ENCODE measurements around the gene TRIM38. TPM values are rescaled to one million over a fixed set of nuclear protein-coding genes. Genes with fewer than 3 reads are reported as not detected.
A peak's percentile ranks its signal among the peaks of the same experiment; 100 is the strongest.

The TRIM38 gene
- total RNA-seq, 1 donor from 2014 or later, result 0.77 TPM

GRCh38 chr6:26019261-26019830 lies 56.7 kb downstream of the TRIM38 start:
- Mint-ChIP-seq H3K27ac (ENCODE audit: unreplicated experiment) (no peak overlapping the region), H3K27me3 (ENCODE audit: low read depth) (no peaks in the 10 kb centered on the region), H3K4me3 (peak overlapping the region; percentile 96), H3K36me3 (ENCODE audit: low read depth) (peaks cover 6% of the 10 kb centered on the region), H3K4me1 (peaks cover 36% of the 10 kb centered on the region), H3K9me3 (peaks cover 3% of the 10 kb centered on the region)
- no peak for TF ChIP-seq CTCF (conservative IDR thresholded peaks at IDR 0.05)
- no peak for DNase-seq (ENCODE audit: low read depth, low spot score)

GRCh38 chr6:26019967-26020328 lies 57.3 kb downstream of the TRIM38 start:
- peaks cover 42% of the 10 kb centered on the region for H3K4me1 Mint-ChIP-seq
- no peak for TF ChIP-seq CTCF (conservative IDR thresholded peaks at IDR 0.05)
- H3K36me3 Mint-ChIP-seq (ENCODE audit: low read depth), result peaks cover 6% of the 10 kb centered on the region
- peak overlapping the region; percentile 96 for H3K4me3 Mint-ChIP-seq
- peaks cover 3% of the 10 kb centered on the region for H3K9me3 Mint-ChIP-seq
- no peak for DNase-seq (ENCODE audit: low read depth, low spot score)
- H3K27ac Mint-ChIP-seq (ENCODE audit: unreplicated experiment), result no peak overlapping the region
- no peaks in the 10 kb centered on the region for H3K27me3 Mint-ChIP-seq (ENCODE audit: low read depth)

GRCh38 chr6:26020329-26021000 lies 57.9 kb downstream of the TRIM38 start:
- peaks cover 3% of the 10 kb centered on the region for H3K9me3 Mint-ChIP-seq
- TF ChIP-seq CTCF (conservative IDR thresholded peaks at IDR 0.05), result no peak
- H3K27me3 Mint-ChIP-seq (ENCODE audit: low read depth), result no peaks in the 10 kb centered on the region
- peak overlapping the region; percentile 96 for H3K4me3 Mint-ChIP-seq
- H3K27ac Mint-ChIP-seq (ENCODE audit: unreplicated experiment), result peak overlapping the region; percentile 100
- peak; percentile 62 for DNase-seq (ENCODE audit: low read depth, low spot score)
- H3K4me1 Mint-ChIP-seq, result peaks cover 45% of the 10 kb centered on the region
- peaks cover 6% of the 10 kb centered on the region for H3K36me3 Mint-ChIP-seq (ENCODE audit: low read depth)

- Mint-ChIP-seq H3K4me1 (peaks cover 50% of the 10 kb centered on the region), H3K27ac (ENCODE audit: unreplicated experiment) (peak overlapping the region; percentile 100), H3K27me3 (ENCODE audit: low read depth) (no peaks in the 10 kb centered on the region), H3K9me3 (peaks cover 3% of the 10 kb centered on the region), H3K36me3 (ENCODE audit: low read depth) (peaks cover 6% of the 10 kb centered on the region), H3K4me3 (peak overlapping the region; percentile 96)
- peak; percentile 54 for DNase-seq (ENCODE audit: low read depth, low spot score)
- no peak for TF ChIP-seq CTCF (conservative IDR thresholded peaks at IDR 0.05)
These were observed 58.4 kb downstream of the TRIM38 start for GRCh38 chr6:26021001-26021349.

- Mint-ChIP-seq H3K27ac (ENCODE audit: unreplicated experiment) (peak overlapping the region; percentile 100), H3K36me3 (ENCODE audit: low read depth) (peaks cover 6% of the 10 kb centered on the region), H3K9me3 (peaks cover 3% of the 10 kb centered on the region), H3K4me3 (peak overlapping the region; percentile 96), H3K27me3 (ENCODE audit: low read depth) (no peaks in the 10 kb centered on the region), H3K4me1 (peaks cover 56% of the 10 kb centered on the region)
- TF ChIP-seq CTCF (conservative IDR thresholded peaks at IDR 0.05), result no peak
- DNase-seq (ENCODE audit: low read depth, low spot score), result peak; percentile 74
These were observed 58.9 kb downstream of the TRIM38 start for GRCh38 chr6:26021350-26022131.
